ENCODE results near the gene TRIM46.
A peak's percentile ranks its signal among the peaks of the same experiment; 100 is the strongest.

The TRIM46 gene

DNA sequence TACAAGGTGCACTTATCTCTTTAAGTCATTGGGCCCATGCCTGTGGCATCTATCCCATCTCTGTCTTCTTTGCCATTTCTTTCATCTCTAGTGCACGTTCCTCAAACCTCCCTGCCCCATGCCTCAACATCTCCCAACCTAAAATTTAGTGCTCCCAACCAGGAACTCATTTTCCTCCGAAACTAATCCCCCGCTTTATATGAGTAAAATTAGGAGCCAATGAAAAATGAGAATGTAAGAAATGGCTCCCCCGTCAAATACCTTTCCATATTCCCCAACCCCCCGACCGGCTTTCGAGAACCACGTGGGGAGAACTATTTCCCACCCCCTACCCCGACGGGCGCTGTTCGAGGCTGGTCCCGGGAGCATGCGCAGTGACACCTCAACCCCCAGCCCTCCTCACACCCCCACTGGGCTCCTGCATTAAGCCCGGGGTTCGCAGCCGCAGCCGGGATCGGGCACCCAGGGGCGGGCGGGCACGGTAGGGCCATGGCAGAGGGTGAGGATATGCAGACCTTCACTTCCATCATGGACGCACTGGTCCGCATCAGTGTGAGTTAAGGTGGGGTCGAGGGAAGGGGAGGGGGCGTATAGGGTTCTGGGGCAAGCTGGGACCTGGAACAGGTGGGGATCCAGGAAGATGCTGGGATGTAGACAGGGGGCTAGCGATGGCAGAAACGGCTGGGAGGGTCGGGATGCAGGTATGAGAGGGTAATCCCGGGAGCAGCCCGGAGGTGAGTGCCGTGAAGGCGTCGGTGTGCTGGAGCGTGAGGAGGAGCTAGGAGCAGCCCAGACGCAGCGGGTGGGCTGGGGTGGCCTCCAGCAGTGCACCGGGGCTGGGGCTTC lies at the start of gene TRIM46:
Gene TRIM46, plus strand, starts transcription at position 372 of the 846 bp plus-strand sequence. Its CDS starts 118 bp downstream, at position 490.
- DNase-seq (ENCODE audit: low read depth in 2 of 2), result peak; percentile 69 to 71

- DNase-seq (ENCODE audit: low read depth in 2 of 2), result no peak
These were observed 48.9 kb upstream of the TRIM46 start for GRCh38 chr1:155124503-155125463.

DNA sequence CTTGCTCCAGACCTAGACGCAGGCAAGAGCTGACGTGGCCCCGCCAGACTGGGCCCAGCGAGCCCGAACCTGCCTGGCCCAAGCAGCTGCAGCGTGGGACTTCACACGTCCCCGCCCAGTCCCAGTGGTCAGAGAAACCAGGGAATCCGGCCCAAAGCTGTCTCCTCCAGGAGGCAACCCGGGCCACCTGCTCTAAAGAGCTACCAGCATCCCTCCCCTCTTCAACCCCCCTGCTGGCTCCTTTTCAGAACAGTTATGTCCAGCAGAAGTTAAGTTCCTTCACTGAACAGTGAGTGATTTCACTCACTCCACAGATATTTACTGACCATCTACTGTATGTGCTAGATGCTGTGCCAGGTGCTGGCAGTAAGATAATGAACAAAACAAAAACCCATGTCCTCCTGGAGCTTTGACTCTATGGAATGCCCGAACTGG lies 48.1 kb upstream of the TRIM46 start:
- no peak for DNase-seq (ENCODE audit: low read depth in 2 of 2)

GRCh38 chr1:155125946-155126555 lies 47.6 kb upstream of the TRIM46 start:
- DNase-seq (ENCODE audit: low read depth in 2 of 2), result no peak

DNA sequence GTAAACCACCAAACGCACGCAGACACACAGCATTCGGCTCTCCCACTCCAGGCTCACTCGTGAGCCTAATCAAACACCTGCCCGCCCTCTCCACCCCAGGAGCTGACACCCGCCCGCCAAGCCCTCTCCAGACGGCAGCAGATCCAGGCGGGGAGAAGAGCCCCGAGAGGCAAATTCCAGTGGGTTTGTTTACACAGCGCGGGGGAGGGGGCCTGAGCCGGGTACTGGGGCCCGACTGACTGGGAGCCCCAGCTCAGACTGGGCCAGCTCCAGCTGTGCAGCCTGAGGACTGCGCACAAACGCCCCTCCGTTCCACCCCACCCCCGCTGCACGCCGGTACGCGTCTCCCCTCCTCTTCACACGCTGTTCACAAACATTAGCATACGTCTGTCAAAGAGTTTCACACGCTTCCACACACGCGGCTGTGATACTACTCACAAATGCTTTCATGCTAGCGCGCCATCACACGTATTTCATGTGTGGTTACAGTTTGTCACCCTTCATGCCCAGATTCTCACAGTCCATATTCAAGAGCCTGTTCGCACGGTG lies 47.0 kb upstream of the TRIM46 start:
- DNase-seq (ENCODE audit: low read depth in 2 of 2), result no peak

GRCh38 chr1:155127105-155127966 lies 46.3 kb upstream of the TRIM46 start, which contains the start of gene EFNA1:
EFNA1 (plus strand) TSS chr1:155127876; CDS start chr1:155127978, 102 bp downstream.
- DNase-seq (ENCODE audit: low read depth in 2 of 2), result peak in 1 of 2 donors; percentile 50

DNA sequence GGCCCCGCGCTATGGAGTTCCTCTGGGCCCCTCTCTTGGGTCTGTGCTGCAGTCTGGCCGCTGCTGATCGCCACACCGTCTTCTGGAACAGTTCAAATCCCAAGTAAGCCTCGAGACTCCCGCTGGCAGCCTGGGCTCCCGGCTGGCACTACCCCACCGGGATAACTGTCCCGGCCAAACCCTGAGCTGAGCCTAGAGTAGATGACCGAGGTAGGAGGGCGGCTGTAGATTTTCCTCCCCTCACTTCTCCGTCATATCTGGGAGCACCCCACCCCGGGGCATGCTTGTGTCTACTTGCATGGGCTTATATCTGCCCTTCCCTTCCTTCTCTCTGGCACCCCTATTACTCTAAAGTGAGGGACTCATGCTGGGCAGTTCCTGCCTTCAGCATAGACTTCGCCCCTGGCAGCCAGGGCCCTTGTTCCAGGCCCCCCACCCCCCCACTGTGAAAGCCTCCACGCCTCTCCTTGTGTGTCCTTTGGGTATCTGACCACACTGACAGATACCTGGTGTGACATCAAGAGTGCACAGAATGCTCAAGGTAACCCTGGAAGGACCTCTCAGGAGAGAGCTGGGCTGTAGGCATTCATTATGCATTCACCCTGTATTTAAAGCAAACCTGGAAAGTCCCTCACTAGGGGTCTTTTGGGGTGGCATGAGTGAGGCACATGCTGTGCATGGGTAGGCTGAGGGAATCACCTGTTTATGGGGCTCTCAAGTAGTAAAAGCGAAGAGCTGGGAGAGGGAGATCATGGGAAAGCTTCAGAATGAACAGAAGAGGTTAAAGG lies 45.5 kb upstream of the TRIM46 start:
- DNase-seq (ENCODE audit: low read depth in 2 of 2), result no peak

GRCh38 chr1:155128755-155129473 lies 44.7 kb upstream of the TRIM46 start:
- DNase-seq (ENCODE audit: low read depth in 2 of 2), result no peak

DNA sequence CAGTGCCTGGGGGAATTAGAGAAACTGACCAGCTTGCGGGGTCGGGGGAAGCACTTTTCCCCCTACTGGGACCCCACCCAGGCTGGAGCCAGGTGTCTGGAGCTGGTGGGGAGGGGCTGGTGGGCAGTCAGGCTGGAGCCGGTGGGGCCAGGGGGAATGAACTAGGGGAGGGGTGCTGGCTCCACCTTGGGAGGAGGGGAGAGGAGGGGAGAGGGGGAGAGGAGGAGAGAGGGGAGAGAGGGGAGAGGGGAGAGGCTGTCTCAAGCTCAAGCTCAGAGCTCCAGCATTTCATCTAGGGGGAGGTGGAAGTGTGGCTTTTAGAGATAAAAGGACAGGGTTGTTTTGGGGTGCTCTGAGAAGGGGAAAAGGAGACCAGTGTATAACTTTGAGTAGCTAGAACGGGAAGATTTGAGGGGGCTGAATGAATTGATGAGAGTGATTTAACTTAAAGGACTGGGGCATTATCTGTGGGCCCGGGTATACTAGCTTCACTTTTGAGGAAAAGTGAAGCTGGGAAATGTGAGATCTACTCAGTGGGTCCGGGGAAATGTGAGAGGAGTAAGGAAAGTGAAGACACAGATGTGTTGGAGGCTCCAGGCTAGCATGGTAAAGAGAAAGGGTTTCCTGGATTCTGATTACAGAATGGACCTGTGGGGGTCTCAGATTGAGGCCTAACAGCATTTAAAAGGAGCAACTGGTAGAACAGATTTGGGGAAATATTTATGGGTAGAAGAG lies 43.2 kb upstream of the TRIM46 start:
- DNase-seq (ENCODE audit: low read depth in 2 of 2), result no peak

DNA sequence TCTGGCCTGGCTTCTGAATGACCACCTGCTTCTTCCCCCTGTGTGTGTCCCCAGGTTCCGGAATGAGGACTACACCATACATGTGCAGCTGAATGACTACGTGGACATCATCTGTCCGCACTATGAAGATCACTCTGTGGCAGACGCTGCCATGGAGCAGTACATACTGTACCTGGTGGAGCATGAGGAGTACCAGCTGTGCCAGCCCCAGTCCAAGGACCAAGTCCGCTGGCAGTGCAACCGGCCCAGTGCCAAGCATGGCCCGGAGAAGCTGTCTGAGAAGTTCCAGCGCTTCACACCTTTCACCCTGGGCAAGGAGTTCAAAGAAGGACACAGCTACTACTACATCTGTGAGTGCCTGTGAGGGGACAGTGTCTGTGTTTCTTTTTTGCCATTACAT lies 42.4 kb upstream of the TRIM46 start:
- DNase-seq (ENCODE audit: low read depth in 2 of 2), result no peak

GRCh38 chr1:155131856-155132255 lies 41.8 kb upstream of the TRIM46 start:
- DNase-seq (ENCODE audit: low read depth in 2 of 2), result no peak

DNA sequence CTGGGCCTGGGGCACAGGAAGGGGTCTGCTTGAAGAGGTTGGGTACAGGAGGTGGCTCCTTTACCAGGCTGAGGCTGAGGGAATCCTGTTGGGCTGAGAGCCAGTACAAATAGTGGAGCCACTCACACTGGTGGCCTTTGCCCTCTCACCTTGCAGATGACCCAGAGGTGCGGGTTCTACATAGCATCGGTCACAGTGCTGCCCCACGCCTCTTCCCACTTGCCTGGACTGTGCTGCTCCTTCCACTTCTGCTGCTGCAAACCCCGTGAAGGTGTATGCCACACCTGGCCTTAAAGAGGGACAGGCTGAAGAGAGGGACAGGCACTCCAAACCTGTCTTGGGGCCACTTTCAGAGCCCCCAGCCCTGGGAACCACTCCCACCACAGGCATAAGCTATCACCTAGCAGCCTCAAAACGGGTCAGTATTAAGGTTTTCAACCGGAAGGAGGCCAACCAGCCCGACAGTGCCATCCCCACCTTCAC lies 39.8 kb upstream of the TRIM46 start:
- DNase-seq (ENCODE audit: low read depth in 2 of 2), result no peak

DNA sequence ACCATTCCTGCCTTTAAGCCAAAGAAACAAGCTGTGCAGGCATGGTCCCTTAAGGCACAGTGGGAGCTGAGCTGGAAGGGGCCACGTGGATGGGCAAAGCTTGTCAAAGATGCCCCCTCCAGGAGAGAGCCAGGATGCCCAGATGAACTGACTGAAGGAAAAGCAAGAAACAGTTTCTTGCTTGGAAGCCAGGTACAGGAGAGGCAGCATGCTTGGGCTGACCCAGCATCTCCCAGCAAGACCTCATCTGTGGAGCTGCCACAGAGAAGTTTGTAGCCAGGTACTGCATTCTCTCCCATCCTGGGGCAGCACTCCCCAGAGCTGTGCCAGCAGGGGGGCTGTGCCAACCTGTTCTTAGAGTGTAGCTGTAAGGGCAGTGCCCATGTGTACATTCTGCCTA lies 39.3 kb upstream of the TRIM46 start:
- DNase-seq (ENCODE audit: low read depth in 2 of 2), result no peak

- peak; percentile 54 to 72 for DNase-seq (ENCODE audit: low read depth in 2 of 2)
These were observed 38.7 kb upstream of the TRIM46 start for GRCh38 chr1:155134880-155135414.

- peak; percentile 86 to 92 for DNase-seq (ENCODE audit: low read depth in 2 of 2)
These were observed 38.1 kb upstream of the TRIM46 start, which contains the start of gene SLC50A1 for GRCh38 chr1:155135415-155136028. SLC50A1 (plus strand) TSS chr1:155135852; CDS start chr1:155135912, 60 bp downstream.

GRCh38 chr1:155136748-155137147 lies 36.9 kb upstream of the TRIM46 start:
- no peak for DNase-seq (ENCODE audit: low read depth in 2 of 2)

All from stimulated activated CD4-positive, alpha-beta T cell treated with anti-CD3 and anti-CD28 coated beads, Interleukin-1b, Interleukin-23, amount 100 ng/mL, for 4 hours (primary cell).